DMS79 treated with DMSO at 0.1 percent for 48 hours (cell line): Measurements from ENCODE around the gene JPH4.
"Not testable (repeated sequence)": the region's sequence is repeated elsewhere in the genome, so short reads cannot be mapped to it uniquely, and the experiment has no call there.

Experiments used
- DNase-seq: peaks from one replicate; lab custom pipeline; 2025; lab: John Stamatoyannopoulos, UW

Gene JPH4

DNA sequence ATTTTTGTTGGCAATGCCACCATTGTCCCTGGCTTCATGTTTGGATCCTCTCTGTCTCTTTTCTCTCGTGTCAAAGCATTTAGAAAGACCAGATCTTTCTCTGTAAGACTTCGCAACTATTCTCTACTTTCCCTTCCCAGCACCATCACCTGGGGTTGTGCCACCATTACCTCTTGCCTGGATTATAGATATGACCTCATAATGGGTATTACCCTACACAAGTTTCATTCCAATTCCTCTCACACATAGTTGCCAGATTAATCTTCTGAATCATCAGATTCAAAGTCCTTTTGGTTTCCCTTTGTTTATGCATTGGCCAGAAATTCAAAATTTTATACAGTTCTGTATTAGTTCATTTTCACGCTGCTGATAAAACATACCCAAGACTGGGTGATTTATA lies 30.4 kb upstream of the JPH4 start:
- DNase-seq: no peak

- no peak for DNase-seq
These were observed 29.9 kb upstream of the JPH4 start for GRCh38 chr14:23608454-23608853.

DNA sequence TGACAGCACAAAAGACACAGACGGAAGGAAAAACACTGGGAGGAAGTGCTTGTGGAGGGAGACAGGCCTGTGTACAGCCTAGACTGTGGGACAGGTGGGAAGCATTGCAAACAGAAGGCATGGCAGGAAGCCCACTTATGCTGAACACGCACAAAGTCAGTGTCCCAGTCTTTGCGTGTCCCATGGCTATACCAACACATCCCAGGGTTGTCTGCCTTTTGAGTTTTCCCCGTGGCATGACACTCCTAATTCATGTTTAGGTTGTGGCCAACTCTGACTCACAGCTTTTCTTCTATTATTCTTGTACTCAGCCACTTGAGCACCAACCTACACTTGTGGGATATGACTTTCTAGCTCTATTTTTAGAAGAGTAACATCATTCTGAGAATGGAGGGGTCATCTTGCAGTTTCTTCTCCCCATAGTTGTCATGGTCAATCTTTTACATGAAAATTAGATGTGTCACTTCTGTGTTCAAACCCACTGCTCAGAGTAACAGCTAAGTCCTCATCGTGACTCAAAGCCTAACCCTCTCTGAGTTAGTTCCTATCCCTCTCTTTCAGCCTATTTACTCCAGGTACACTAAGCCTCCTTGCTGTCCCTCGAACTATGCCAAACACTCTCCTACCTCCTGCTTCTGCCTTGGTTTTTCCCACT lies 27.5 kb upstream of the JPH4 start:
- DNase-seq: no peak

DNA sequence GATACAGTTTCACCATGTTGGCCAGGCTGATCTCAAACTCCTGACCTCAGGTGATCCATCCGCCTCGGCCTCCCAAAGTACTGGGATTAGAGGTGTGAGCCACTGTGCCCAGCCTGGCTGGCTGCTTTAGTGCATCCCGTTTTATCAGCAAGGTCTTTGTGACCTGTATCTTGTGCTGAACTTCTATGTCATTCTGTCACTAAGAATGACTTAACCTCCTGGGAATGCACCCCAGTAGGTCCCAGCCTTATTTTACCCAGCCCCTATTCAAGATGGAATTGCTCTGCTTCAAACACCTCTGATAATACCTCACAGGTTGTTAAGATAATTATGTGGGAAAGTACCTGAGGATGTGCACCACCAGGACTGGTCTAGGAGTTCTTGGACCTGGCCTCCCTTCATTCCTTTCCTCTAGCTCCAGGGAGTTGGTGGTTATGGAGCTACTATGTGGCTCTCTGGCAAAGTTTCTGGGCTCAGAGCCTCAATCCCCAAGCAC lies 26.1 kb upstream of the JPH4 start:
- no peak for DNase-seq

- DNase-seq: no peak
These were observed 25.6 kb upstream of the JPH4 start for GRCh38 chr14:23604148-23604547.

GRCh38 chr14:23603103-23603502 lies 24.5 kb upstream of the JPH4 start:
- no peak for DNase-seq

- no peak for DNase-seq
These were observed 23.8 kb upstream of the JPH4 start for GRCh38 chr14:23602181-23603095.

GRCh38 chr14:23601845-23602180 lies 23.2 kb upstream of the JPH4 start:
- peak; percentile 13 for DNase-seq

DNA sequence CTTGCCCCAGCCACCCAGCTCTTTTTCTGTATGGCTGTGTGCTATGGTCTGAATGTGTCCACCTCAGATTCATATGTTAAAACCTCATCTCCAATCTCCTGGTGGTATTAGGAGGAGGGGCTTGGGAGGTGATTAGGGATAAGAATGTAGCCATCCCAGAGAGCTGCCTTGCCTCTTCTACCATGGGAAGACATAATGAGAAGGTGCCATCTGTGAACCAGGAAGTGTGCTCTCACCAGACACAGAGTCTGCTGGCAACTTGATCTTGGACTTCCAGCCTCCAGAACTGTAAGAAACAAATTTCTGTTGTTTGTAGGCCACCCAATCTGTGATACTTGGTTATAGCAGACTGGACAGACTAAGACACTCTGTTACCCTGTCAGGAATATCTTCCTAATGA lies 22.8 kb upstream of the JPH4 start:
- no peak for DNase-seq

- no peak for DNase-seq
These were observed 22.2 kb upstream of the JPH4 start for GRCh38 chr14:23600806-23601205.

DNA sequence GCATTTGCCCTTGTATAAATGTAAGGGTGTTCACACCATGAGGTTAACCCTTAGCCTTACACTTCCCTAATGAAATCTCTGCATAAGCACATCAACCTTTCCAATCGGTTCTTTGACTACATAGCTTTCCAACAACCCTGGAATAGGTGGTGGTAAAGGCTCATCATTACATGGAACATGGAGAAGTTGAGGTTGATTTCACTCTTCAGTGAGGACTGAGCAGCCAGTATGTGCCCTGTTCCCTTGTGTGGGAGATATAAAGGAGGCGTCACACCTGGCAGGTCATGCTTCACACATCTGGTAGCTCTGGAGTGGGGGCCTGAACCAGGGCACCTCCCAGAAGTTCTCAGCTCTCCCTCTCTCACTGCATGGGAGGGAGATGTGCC lies 21.7 kb upstream of the JPH4 start:
- DNase-seq: no peak

DNA sequence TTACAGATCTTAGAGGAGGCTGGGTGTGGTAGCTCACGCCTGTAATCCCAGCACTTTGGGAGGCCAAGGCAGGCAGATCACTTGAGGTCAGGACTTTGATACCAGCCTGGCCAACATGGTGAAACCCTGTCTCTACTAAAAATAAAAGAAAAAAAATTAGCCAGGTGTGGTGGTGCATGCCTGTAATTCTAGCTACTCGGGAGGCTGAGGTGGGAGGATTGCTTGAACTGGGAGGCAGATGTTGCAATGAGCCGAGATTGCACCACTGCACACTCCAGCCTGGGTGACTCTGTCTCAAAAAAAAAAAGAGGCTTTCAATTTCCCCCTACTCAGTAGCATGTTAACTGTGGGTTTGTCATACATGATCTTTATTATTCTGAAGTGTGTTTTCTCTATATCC lies 15.6 kb upstream of the JPH4 start:
- not testable (repeated sequence) for DNase-seq

- no peak for DNase-seq
These were observed 11.6 kb upstream of the JPH4 start for GRCh38 chr14:23590198-23590597.

DNA sequence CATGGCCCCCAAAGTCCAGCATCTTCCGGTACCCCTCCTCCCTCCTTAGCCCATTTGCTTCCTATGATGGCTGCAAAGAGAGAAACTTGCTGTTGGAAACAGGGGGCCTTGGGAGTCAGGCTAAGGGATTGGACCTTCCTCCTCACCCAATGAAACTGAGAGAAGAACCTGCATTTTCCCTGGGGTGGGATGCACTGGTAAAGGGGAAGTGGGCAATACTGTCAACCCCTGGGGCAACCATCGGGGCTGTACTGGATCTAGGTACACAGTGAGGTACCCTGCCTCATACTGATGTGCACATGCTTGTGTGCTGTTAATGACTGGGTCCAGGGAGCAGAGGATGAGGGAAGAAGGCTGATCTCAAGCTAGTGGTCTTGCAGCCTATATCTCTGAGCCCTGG lies 11.0 kb upstream of the JPH4 start:
- no peak for DNase-seq

GRCh38 chr14:23588884-23589598 lies 10.5 kb upstream of the JPH4 start:
- DNase-seq: peak; percentile 94

- not testable (repeated sequence) for DNase-seq
These were observed 6.1 kb upstream of the JPH4 start for GRCh38 chr14:23584527-23585203.

- not testable (repeated sequence) for DNase-seq
These were observed 5.4 kb upstream of the JPH4 start for GRCh38 chr14:23583761-23584526.

DNA sequence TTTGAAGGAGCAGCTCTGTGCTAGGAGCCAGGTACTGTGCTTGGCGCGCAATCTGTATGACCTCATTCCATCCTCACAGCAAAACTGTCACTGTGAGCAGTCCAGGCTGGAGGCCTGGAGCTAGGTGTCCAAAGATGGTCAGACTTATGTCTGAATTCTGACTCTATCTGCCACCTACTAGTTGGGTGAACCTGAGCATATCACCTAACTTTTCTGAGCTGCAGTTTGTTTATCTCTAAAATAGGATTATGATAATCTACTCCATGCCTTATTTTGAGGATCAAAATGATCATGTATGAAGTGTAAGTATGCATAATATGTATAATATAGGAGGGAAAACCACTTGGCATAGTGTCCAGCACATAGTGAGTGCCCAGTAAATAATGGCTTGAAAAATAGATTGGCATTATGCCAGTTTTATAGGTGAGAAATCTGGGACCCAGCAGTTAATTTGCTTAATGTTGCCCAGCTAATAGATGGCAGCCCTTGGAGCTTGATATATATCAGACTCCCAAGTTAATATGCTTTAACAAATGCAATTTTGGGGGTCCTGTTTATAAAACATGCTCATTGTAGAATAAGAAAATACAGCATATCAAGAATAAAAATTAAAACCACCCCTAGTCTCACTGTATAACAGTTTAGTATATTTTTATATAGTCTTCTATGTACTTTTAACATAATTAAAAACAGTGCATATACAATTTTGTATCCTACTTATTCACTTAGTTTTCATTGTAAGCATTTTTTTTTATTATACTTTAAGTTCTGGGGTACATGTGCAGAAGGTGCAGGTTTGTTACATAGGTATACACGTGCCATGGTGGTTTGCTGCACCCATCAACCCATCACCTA lies 4.5 kb upstream of the JPH4 start:
- DNase-seq: no peak

- DNase-seq: no peak
These were observed 2.3 kb upstream of the JPH4 start for GRCh38 chr14:23580948-23581281.

DNA sequence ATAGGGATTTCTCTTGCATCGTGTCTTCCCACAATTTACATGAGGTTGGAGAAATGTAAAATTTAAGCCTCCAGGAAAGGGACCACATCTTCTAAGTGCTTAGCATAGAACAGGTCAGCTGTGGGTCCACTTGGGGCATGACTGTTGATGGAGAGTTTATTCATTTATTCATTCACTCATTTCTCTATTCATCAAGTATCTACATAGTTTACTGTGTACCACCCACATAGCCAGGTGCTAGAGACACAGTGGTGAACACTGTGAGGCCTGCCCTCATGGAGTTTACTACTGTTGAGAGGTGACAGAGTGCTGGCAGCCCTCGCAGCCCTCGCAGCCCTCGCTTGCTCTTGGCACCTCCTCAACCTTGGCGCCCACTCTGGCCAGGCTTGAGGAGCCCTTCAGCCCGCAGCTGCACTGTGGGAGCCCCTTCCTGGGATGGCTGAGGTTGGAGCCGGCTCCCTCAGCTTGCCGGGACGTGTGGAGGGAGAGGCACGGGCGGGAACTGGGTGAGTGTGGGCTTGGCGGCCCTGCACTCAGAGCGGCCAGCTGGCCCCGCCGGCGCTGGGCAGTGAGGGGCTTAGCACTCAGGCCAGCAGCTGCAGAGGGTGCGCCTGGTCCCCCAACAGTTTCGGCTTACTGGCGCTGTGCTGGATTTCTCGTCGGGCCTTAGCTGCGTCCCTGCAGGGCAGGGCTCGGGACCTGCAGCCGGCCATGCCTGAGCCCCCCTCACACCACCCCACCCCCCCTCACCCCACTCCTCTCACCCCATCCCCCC lies 1.7 kb upstream of the JPH4 start:
- no peak for DNase-seq
